MM.1S (cell line): Measurements from ENCODE around the gene TXLNA.

Experiments used
- EZH2 ChIP-seq: fragments of 300-600 bp; sonication (generic); optimal IDR thresholded peaks from 2 replicates; pipeline ENCODE3; 2017; ENCODE audit warnings: low read depth, mild to moderate bottlenecking, antibody characterized with exemption, low read length, mixed read lengths
- EZH2phosphoT487 ChIP-seq: fragments of 300-600 bp; sonication (generic); IDR thresholded peaks from 2 replicates; pipeline ENCODE4 v1.6.1; 2018; ENCODE audit warnings: antibody characterized with exemption, low read length
- TF ChIP-seq, protein P1 (sequence below): fragments of 300-600 bp; sonication (generic); IDR thresholded peaks from 2 replicates; pipeline ENCODE4 v1.5.1; 2016; ENCODE audit warnings: antibody characterized with exemption, low read length, mixed read lengths

DNA sequence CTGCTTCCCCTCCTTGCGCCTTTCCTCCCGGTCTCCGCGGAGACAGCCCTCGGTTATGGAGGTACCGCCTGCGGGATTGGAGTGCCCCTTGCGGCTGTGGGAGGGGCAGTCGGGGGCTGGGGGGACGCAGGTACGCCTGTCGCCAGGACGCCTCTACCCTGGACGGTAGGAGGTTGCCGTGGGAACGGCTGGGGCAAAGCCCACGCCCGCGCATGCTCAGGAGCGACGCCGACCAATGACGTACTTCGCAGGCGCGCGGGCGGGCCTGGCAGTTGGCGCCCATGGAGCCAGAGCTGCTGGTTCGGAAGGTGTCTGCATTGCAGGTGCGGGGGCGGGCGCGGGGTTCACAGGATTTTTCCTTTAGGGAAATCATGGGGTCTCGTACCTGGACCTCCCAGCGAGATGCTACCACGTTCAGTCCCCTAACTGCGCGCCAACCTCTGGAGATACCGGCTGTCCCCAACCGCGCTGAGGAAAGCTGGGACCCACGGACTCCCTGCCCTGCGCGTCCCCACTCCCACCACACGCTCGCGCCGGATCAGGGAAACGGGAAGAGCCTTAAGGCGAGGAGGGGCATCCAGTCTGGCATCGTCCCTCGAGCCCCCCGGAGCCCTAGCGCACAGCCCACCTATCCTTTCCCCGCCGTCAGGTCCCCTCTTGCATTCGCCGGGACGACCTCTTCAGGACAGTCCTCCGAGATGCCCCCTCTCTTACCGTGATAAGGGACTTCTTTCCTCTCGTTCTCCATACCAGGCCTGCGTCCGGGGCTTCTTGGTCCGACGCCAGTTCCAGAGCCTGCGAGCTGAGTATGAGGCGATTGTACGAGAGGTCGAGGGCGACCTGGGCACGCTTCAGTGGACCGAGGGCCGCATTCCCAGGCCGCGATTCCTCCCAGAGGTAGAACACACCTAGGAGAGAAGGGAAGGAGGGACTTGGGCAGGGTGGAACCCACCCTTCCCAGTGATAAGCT, 26.2 kb downstream of the TXLNA start, which contains the start of gene IQCC:
- TF ChIP-seq, protein P1, sequence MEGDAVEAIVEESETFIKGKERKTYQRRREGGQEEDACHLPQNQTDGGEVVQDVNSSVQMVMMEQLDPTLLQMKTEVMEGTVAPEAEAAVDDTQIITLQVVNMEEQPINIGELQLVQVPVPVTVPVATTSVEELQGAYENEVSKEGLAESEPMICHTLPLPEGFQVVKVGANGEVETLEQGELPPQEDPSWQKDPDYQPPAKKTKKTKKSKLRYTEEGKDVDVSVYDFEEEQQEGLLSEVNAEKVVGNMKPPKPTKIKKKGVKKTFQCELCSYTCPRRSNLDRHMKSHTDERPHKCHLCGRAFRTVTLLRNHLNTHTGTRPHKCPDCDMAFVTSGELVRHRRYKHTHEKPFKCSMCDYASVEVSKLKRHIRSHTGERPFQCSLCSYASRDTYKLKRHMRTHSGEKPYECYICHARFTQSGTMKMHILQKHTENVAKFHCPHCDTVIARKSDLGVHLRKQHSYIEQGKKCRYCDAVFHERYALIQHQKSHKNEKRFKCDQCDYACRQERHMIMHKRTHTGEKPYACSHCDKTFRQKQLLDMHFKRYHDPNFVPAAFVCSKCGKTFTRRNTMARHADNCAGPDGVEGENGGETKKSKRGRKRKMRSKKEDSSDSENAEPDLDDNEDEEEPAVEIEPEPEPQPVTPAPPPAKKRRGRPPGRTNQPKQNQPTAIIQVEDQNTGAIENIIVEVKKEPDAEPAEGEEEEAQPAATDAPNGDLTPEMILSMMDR = no peak
- TF ChIP-seq EZH2 (no peak), EZH2phosphoT487 (no peak)
